Osteoblast (primary cell): ENCODE data around the gene KPNA1. TPM values are rescaled to one million over a fixed set of nuclear protein-coding genes. Genes with fewer than 3 reads are reported as not detected.

Experiments used
- DNase-seq: peaks from one replicate; pipeline ENCODE4 v3.0.0; 2011; ENCODE audit warnings: low spot score, mixed read lengths; ENCODE audit not compliant: insufficient read length; ENCODE audit errors: missing footprints
- H2AFZ ChIP-seq: 2 replicates; pipeline ENCODE4 v1.6.0; 2011; ENCODE audit warnings: mild to moderate bottlenecking, low read length
- H3K27ac ChIP-seq: 2 replicates; pipeline ENCODE4 v1.5.1; 2011; ENCODE audit warnings: mild to moderate bottlenecking, low read depth, low read length, moderate library complexity
- H3K27me3 ChIP-seq: 2 replicates; pipeline ENCODE4 v1.6.0; 2012; ENCODE audit warnings: mild to moderate bottlenecking, control low read depth, inconsistent platforms, low read length, moderate library complexity; ENCODE audit not compliant: insufficient read depth
- H3K36me3 ChIP-seq: 2 replicates; pipeline ENCODE4 v1.5.1; 2011; ENCODE audit warnings: mild to moderate bottlenecking, low read length, control low read depth, moderate library complexity; ENCODE audit not compliant: insufficient read depth
- H3K4me1 ChIP-seq: 2 replicates; pipeline ENCODE4 v1.5.1; 2011; ENCODE audit warnings: mild to moderate bottlenecking, low read length, control low read depth, moderate library complexity; ENCODE audit not compliant: insufficient read depth
- H3K4me2 ChIP-seq: 2 replicates; pipeline ENCODE4 v1.6.0; 2011; ENCODE audit warnings: mild to moderate bottlenecking, low read length; ENCODE audit not compliant: insufficient read depth
- H3K4me3 ChIP-seq: fragments of 200-600 bp; sonication (generic); 3 replicates; pipeline ENCODE4 v1.5.1; 2012; ENCODE audit warnings: mild to moderate bottlenecking, low read length, inconsistent platforms; ENCODE audit not compliant: insufficient read depth
- H3K79me2 ChIP-seq: 2 replicates; pipeline ENCODE4 v1.6.0; 2012; ENCODE audit warnings: mild to moderate bottlenecking, low read length, control low read depth, inconsistent platforms; ENCODE audit not compliant: insufficient read depth
- H3K9me3 ChIP-seq: 2 replicates; pipeline ENCODE4 v1.5.1; 2011; ENCODE audit warnings: low read depth, low read length, control low read depth
- H4K20me1 ChIP-seq: 2 replicates; pipeline ENCODE4 v1.6.0; 2012; ENCODE audit warnings: mild to moderate bottlenecking, low read length, control low read depth; ENCODE audit not compliant: insufficient read depth
- CTCF ChIP-seq: IDR thresholded peaks from 2 replicates; pipeline ENCODE4 v1.5.1; 2011; ENCODE audit warnings: mild to moderate bottlenecking, low read depth, low read length, moderate library complexity; ENCODE audit errors: extremely low read depth
- total RNA-seq: library from RNA; depleted of rRNA; stranded (reverse); fragments of >200 nt; gene quantifications from 2 replicates; pipeline ENCODE4 v1.2.3, GENCODE V29; 2012

KPNA1 gene
- total RNA-seq, 1 donor: 48.1 TPM

GRCh38 chr3:122557356-122557755, 42.6 kb upstream of the KPNA1 start:
- H3K27me3 ChIP-seq: no peaks in the 10 kb centered on the region
- no peak overlapping the region for H3K4me2 ChIP-seq
- no peaks in the 10 kb centered on the region for H3K79me2 ChIP-seq
- no peaks in the 10 kb centered on the region for H4K20me1 ChIP-seq
- peaks cover 12% of the 10 kb centered on the region for H3K36me3 ChIP-seq
- TF ChIP-seq CTCF: no peak
- no peaks in the 10 kb centered on the region for H3K9me3 ChIP-seq
- H2AFZ ChIP-seq: no peak overlapping the region
- no peak for DNase-seq
- H3K4me3 ChIP-seq: no peak overlapping the region
- H3K4me1 ChIP-seq: no peaks in the 10 kb centered on the region
- H3K27ac ChIP-seq: no peak overlapping the region

- Histone ChIP-seq H4K20me1 (no peaks in the 10 kb centered on the region), H3K4me3 (no peak overlapping the region), H3K27ac (no peak overlapping the region), H3K79me2 (no peaks in the 10 kb centered on the region), H3K36me3 (peaks cover 22% of the 10 kb centered on the region), H3K9me3 (no peaks in the 10 kb centered on the region), H3K4me2 (no peak overlapping the region), H2AFZ (no peak overlapping the region), H3K27me3 (no peaks in the 10 kb centered on the region), H3K4me1 (no peaks in the 10 kb centered on the region)
- TF ChIP-seq CTCF: no peak
- DNase-seq: no peak
Measured at GRCh38 chr3:122555275-122556071, 40.7 kb upstream of the KPNA1 start.

GRCh38 chr3:122553171-122553570, 38.4 kb upstream of the KPNA1 start:
- H3K4me1 ChIP-seq: no peaks in the 10 kb centered on the region
- H4K20me1 ChIP-seq: no peaks in the 10 kb centered on the region
- no peak for TF ChIP-seq CTCF
- no peak for DNase-seq
- H3K27ac ChIP-seq: no peak overlapping the region
- peaks cover 23% of the 10 kb centered on the region for H3K36me3 ChIP-seq
- H3K4me2 ChIP-seq: no peak overlapping the region
- H3K79me2 ChIP-seq: no peaks in the 10 kb centered on the region
- no peak overlapping the region for H2AFZ ChIP-seq
- no peaks in the 10 kb centered on the region for H3K9me3 ChIP-seq
- H3K4me3 ChIP-seq: no peak overlapping the region
- no peaks in the 10 kb centered on the region for H3K27me3 ChIP-seq

GRCh38 chr3:122548619-122549018, 33.9 kb upstream of the KPNA1 start:
- no peaks in the 10 kb centered on the region for H3K9me3 ChIP-seq
- no peaks in the 10 kb centered on the region for H3K79me2 ChIP-seq
- H2AFZ ChIP-seq: no peak overlapping the region
- H3K27ac ChIP-seq: no peak overlapping the region
- H3K27me3 ChIP-seq: no peaks in the 10 kb centered on the region
- H3K4me2 ChIP-seq: no peak overlapping the region
- H4K20me1 ChIP-seq: no peaks in the 10 kb centered on the region
- H3K36me3 ChIP-seq: peaks cover 15% of the 10 kb centered on the region
- no peak for TF ChIP-seq CTCF
- no peaks in the 10 kb centered on the region for H3K4me1 ChIP-seq
- no peak for DNase-seq
- no peak overlapping the region for H3K4me3 ChIP-seq
